Nucleus accumbens (tissue), 56 donors: Measurements from ENCODE around the gene PKP3.
"Not testable (repeated sequence)": the region's sequence is repeated elsewhere in the genome, so short reads cannot be mapped to it uniquely, and the experiment has no call there.

Experiments
- DNase-seq, 56 donors: peaks; one replicate each; lab custom pipeline; 2025; lab: John Stamatoyannopoulos, UW

Gene PKP3

DNA sequence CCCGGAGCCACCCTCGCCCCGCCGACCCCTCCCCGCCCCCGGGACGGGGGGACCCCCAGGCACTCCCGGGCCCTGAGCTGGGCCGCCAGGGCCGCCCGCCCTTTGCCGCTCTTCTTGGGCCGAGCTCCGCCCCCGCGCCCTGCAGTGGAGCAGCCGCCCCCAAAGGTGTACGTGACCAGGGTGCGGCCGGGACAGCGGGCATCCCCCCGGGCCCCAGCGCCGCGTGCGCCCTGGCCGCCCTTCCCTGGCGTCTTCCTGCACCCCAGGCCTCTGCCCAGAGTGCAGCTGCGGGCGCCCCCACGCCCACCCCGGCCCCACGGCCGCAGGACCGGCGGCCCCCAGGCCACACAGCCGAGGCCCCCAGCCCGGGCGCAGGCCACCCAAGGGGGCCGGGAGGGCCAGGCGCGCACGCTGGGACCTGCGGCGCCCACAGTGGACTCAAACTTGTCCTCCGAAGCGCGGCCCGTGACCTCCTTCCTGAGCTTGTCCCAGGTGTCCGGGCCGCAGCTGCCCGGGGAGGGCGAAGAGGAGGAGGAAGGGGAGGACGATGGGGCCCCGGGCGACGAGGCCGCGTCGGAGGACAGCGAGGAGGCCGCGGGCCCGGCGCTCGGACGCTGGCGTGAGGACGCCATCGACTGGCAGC is 17.4 kb upstream of the PKP3 start:
- no peak for DNase-seq

DNA sequence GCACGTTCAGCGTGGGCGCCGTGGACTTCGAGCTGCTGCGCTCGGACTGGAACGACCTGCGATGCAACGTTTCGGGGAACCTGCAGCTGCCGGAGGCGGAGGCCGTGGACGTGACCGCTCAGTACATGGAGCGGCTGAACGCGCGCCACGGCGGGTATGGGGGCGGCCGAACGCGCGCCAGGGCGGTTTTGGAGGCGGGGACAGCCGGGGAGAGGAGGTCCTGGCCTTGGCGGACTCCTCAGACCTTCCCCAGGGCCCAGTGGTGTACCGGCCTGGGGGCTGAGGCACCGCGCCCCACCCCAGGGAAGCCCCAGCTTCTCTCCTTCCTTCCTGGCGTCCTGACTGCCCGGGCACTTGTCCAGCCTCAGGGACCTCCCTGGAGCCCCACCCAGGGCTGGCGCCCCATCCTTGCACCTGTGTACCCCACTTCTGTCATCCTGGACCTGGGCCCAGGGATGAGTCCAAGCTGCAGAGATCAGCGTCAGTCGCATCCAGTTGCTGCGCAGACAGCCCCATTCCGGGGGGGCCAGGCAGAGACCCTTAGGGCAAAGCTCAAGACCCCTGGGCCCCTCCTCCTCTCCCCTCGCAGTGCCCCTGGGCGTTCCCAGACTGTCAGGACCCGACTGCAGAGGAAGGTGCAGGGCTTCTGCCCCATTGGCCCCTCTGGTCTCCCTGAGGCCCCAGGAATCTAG is 16.7 kb upstream of the PKP3 start:
- DNase-seq = no peak

DNA sequence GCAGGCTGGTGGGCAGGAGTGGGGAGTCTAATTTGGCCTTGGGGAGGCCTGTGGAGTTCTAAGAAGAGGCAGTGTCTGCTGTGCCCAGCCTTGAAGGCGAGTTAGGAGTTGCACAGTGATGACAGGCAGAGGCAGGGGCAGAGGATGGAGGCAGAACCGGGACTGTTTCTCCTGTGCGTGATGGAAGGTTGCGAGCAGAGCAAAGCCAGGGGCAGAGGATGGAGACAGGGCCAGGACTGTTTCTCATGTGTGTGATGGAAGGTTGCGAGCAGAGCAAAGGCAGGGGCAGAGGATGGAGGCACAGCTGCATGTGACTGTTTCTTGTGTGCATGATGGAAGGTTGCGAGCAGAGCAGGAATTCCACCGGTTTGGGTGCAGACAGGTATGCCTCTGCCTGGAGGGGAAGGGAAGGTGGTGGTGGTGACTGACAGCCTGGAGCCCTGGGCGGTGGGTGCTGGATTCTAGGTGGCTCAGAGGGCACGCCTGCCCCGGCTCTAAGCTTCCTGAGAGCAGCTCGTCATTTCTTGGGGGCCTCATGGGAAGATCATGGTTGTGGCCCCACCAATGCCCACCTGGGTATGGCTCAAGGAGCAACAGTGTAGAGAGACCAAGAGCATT is 16.0 kb upstream of the PKP3 start:
- no peak for DNase-seq

DNA sequence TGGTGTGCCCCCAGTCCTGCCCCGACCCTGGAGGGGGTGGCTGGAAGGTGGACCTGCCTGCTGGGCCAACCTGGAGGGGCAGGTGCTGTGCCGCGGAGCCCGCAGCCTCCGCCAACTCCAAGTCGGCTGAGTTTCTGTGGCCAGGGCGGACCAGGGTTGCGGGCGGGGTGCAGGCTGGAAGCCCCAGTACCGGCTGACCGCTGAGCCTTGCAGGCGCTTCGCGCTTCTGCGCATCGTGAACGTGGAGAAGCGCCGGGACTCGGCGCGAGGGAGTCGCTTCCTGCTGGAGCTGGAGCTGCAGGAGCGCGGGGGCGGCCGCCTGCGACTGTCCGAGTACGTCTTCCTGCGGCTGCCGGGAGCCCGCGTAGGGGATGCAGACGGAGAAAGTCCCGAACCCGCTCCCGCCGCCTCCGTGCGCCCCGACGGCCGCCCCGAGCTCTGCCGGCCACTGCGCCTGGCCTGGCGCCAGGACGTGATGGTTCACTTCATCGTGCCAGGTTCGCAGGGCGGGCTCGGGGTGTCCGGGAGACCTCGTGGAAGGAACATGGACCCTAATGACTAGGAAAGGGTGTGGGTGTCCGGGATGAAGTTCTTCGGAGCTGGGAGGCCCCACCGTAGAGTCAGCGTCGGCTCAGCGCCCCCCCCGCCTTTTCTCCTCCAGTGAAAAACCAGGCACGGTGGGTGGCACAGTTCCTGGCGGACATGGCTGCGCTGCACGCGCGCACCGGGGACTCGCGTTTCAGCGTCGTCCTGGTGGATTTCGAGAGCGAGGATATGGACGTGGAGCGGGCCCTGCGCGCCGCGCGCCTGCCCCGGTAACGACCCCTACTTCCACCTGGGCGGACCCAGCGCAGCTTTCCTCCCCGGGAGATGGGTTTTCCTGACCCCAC is 14.6 kb upstream of the PKP3 start:
- no peak for DNase-seq

DNA sequence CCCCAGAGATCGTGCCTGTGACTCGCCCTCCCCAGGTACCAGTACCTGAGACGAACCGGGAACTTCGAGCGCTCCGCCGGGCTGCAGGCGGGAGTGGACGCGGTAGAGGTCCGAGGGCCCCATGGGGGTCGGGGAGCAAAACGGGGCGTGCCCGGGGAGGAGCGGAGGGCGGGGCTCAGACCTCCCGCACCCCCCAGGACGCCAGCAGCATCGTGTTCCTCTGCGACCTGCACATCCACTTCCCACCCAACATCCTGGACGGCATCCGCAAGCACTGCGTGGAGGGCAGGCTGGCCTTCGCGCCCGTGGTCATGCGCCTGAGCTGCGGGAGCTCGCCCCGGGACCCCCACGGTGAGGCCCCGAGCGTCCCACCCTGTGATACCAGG is 13.9 kb upstream of the PKP3 start:
- DNase-seq = no peak

DNA sequence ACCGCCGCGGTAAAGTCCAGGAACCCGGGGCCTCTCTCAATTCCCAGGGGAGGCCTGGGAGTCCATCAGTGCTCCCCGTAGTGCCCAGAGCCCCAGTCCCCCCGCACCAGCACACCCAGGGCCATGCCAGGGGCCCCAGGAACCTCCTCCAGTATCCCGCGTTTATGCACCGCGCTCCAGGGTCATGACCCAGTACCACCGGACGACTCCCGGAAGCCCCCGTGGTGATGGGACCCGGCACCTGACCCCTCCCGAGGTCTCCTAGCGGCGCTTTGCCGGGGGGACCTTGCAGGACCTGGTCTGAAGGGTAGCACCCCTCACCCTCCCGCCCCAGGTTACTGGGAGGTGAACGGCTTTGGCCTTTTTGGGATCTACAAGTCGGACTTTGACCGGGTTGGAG is 13.5 kb upstream of the PKP3 start:
- no peak for DNase-seq

DNA sequence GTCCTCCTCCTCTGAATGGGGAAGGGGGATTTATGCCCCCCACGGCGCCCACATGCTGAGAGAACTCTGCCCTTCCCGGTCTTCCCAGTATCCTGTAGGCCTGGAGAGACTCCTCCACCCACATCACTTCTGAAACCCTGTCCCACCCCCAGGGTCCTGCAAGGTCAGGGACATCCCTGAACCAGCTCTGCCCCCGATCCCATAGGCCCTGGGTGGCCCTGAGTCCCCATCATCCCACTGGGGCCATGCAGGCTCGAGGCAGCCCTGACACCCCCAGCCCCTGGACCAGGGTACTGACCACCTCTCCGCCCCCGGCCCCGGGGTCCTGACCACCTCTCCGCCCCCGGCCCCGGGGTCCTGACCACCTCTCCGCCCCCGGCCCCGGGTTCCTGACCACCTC is 13.0 kb upstream of the PKP3 start:
- DNase-seq = no peak

DNA sequence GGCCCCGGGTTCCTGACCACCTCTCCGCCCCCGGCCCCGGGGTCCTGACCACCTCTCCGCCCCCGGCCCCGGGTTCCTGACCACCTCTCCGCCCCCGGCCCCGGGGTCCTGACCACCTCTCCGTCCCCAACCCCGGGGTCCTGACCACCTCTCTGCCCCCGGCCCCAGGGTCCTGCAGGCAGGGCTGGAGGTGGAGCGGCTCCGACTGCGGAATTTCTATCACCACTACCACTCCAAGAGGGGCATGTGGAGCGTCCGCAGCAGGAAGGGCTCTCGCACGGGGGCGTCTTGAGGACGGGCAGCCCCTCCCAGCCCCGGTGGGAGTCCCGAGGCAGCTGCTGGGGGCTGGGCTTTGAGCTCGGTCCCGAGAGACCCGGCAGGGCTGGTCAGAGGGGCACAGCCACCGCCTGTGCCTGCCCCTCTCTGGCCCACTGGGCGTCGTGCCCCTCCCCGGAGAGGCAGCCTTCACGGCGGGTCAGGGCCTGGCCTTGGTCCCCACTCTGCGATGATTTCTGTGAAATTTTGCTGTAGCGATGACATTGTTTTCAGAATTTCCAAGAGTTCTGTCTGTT is 12.4 kb upstream of the PKP3 start:
- peak in 1 of 56 donors; percentile 19 for DNase-seq

DNA sequence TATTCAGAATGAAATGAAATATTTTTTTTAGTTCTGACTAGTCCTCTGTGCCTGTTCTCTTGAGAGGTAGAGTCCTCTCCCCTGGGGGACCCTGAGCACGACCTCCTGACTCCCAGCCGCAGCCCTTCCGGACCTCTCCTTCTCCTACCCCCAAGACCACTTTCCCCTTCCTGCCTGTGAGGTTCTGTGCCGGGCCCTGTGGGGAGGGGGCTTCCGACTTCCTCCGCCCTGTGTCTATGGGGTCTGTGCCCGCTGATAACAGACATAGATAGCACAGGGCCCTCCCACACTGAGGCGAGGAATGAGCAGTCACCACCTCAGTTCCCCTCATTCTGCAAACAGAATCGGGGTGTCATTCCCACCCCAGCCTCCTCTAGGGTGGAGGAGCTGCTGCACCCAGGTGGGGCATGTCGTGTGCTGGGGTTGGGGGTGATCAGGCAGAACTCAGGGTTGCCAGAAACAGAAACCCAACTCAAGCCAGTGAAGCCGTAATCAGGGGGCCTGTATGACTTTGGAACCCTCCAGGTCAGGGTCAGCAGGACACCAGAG is 11.9 kb upstream of the PKP3 start:
- no peak for DNase-seq

DNA sequence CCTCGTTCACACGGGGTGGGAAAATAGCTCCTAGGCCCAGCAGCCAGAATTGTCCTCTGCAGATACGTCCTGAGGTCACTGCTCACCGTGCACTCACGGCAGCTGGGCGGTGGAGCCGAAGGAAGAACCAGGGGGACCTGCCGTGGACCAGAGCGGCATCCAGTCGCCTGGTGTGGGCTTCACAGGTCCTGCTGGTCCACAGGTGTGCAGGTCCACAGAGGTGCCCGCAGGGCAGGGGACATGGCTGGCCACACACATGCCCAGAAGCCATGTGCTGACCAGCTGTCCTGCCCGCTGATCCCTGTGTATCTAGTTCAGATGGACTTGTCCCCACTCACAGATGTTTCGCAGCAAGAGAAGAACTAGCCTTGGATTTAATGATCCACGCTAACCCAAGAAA is 10.6 kb upstream of the PKP3 start:
- no peak for DNase-seq

DNA sequence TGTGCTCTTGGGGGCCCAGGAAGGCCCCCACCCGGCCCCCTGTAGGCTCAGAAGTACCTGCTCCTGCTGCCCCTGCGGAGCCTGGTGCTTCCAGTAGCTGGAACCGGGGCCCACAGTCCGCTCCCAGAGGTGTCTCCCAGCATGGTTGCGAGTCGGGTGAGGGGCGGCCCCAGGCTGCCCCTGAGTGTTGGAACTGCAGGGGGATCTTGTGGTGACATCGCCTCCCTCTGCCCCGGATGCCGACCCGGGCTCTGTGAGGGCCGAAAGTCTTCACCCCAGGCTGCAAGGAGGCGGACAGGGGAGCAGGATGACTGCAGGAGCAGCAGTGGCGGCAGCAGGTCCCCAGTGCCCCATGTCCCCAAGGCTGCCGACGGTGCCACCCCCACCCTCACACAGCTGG is 9.5 kb upstream of the PKP3 start:
- DNase-seq = no peak

DNA sequence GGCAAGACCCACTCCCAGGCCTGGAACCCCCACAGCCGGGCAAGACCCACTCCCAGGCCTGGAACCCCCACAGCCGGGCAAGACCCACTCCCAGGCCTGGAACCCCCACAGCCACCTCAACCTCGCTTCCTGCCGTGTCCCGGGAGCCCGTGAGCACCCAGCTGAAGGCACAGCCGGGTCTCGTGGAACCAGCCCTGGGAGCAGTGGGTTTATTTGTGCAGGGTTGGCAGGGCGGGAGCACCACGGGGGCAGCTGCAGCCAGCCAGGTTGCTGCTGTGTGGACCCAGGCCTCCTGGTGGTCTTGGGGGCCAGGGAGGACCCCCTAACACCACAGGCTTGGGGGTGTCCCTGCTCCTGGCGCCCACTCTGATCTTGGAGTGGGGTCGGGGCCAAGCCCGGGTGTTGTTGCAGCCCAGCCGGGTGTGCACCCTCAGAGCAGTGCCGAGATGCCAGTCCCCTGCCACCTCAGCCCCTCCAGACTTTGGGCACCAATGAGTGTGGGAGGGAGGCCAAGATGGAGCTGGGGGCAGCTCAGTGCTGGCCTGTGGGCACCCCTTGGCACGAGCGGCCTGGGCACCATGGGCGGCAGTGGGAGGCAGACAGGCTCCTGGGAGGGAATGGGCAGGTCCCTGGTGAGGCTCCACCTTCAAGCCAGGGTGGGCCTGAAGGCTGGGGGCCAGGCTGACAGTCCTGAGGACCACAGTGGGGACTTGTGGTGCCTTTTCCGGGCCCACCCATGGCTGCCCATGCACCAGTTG is 8.2 kb upstream of the PKP3 start:
- DNase-seq = no peak

DNA sequence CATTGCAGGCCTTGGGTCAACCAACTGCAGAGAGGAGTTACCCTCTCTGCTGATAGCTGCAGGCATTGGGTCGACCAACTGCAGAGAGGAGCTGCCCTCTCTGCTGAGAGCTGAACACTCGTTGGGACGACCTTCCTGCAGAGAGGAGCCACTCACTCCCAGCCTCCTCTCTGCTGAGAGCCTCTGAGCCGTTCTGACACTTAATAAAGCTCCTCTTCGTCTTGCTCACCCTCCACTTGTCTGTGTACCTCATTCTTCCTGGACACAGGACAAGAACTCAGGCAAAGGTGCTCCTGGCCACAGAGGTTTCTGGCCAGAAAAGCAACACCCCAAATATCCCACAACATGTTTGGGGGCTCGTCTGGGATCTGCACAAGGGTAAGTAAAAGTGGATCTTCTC is 7.5 kb upstream of the PKP3 start:
- no peak for DNase-seq

DNA sequence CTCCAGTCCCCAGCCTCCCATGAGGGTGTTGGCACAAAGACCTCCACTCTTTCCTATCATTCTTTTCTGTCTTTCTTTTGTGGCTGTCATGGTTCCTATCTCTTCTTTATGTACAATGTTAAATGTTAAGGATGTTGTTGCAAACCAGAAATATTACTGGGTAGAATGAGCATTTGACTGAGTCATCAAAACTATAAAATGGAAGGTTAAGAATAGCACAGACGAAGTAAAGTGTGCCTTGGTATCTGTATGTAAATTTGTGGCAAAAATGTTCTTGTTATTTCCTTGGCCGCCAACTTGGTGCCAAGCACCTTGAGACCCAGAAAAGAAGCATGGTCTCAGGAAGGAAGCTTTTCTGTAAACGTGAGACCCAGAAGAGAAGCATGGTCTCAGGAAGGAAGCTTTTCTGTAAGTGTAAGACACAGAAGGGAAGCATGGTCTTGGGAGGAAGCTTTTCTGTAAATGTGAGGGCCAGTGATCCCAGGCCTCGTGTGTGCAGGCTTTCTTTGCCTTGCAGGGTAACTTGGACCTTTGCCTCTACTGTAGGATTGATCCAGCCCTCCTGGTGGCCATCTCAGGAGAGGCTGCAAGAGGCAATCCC is 6.7 kb upstream of the PKP3 start:
- no peak for DNase-seq

DNA sequence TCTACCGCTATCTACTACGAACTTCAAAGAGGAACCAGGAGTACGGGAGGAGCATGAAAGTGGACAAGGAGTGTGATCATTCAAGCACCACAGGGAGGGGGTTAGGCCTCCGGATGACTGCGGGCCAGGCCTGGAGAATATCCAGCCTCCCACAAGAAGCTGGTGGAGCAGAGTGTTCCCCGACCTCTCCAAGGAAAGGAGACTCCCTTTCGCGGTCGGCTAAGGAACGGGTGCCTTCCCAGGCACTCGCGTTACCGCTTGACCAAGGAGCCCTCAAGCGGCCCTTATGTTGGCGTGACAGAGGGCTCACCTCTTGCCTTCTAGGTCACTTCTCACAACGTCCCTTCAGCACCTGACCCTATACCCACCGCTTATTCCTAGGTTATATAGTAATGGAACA is 4.6 kb upstream of the PKP3 start:
- not testable (repeated sequence) for DNase-seq

DNA sequence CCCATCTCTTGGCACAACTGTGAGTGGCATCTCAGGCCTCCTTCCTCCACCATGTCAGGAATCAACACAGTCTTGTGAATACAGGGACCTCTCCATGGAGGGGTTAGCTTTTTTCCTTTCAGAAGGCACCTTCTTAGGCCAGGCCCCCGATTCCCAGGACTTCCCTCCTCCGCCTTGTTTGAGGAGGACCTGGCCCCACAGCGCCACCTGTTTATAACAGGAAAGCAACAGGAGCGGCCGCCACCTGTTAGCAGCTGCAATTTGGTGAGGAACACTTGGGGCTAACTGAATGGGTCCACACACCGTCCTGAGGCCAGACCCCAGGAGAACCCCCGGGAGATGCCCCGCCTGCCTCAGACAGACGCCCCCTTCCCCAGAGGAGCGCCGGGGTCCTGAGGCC is 3.8 kb upstream of the PKP3 start:
- DNase-seq = no peak

DNA sequence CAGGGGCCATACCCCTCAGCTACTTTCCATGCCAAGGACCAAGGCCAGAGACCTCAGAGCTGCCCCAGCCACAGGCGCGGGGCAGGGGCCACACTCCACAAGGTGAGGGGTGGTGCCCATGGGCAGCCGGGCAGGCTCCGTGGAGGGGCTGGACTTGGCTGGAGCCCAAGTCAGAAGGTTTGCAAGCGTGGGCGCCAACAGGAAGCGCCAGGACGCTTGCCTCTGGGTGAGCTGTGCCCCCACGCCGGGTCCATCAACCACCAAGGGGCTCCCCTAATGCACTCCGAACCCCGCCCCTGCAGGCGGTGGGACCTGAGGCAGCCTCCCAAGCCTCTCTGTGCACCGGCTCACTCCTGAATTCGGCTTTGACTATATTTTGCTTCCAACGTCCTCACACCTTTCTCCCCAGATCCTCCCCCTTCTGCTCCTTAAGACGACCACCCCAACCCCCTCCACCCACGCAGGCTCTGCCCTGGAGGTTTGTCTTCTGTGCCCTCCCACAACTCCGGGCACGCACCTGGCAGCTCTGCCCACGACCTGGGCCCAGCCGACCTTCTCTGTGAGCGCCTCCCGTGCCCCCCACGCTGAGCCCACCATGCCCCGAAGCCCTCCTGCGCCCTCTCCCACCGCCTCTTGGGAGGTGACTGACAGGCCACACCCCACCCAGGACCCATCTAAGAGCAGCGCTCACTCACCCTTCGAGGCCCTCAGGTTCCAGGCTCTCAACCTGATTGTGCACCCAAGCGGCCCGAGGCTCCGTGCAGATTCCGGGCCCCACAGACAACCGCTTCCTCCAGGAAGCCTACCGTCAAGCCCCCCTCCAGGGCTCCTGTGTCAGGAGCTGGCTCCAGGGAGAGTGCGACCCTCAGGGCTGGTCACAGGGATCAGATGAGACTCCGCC is 2.6 kb upstream of the PKP3 start:
- no peak for DNase-seq

DNA sequence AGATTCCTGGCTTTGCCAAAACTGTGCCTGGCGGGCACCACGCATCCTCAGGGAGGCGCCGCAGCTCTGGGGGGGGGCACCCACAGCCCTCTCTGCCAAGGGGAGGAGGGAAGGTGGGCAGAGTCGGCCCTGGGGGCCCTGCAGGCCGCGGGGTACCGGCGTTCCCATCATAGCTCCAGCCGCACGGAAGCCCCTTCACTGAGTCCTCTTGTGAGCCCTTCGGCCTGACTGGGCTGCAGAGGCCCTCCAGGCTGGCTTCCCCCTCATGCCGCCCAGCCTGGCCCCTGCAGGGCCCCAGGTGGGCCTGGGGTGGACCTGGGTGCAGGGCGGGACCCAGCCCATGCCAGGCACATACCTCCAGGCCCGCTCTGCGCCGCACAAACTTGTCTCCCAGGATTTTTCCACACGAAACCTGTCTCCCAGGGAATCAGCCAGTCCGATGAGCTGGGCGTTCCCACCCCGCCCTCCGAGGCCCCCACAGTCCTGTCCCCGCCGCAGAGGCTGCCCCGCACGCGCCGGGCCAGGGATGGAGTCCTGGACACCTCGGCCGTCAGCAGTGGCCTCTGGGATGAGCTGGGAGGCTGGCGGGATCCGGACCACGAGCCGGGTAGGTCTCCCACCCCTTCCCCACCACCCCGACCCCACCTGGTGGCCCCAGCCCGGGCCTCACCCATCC is 1.8 kb upstream of the PKP3 start:
- no peak for DNase-seq
